H1 (cell line): Measurements from ENCODE around the gene VPS51.

Source experiments
- CHD2 ChIP-seq: IDR thresholded peaks from 2 replicates; pipeline ENCODE4 v1.6.1; 2012; ENCODE audit warnings: low read length, improper control_type of control experiment
- CTCF ChIP-seq, 3 experiments: IDR thresholded peaks; 1 replicate in 2 of 3; 2 replicates in 1 of 3; pipeline versions ENCODE4 v1.5.1 to v1.6.1; 2011; ENCODE audit warnings: low read length in 3 of 3, mild to moderate bottlenecking in 3 of 3, inconsistent platforms in 2 of 3, low read depth in 1 of 3, moderate library complexity in 1 of 3; ENCODE audit not compliant: insufficient read depth in 1 of 3; ENCODE audit errors: control extremely low read depth in 1 of 3
- SIN3A ChIP-seq, 2 experiments: IDR thresholded peaks in 1 of 2; conservative IDR thresholded peaks in 1 of 2; 2 replicates each; pipeline ENCODE4 v1.6.1; 2011 to 2012; ENCODE audit warnings: low read length in 2 of 2, improper control_type of control experiment in 1 of 2, low read depth in 1 of 2, mild to moderate bottlenecking in 1 of 2
- TCF12 ChIP-seq: IDR thresholded peaks from 2 replicates; pipeline ENCODE4 v1.6.1; 2011; ENCODE audit warnings: low read depth, mild to moderate bottlenecking, low read length
- ZNF274 ChIP-seq: IDR thresholded peaks from 2 replicates; pipeline ENCODE4 v1.7.0; 2012; ENCODE audit warnings: low read length, borderline replicate concordance; ENCODE audit errors: extremely low read depth

DNA sequence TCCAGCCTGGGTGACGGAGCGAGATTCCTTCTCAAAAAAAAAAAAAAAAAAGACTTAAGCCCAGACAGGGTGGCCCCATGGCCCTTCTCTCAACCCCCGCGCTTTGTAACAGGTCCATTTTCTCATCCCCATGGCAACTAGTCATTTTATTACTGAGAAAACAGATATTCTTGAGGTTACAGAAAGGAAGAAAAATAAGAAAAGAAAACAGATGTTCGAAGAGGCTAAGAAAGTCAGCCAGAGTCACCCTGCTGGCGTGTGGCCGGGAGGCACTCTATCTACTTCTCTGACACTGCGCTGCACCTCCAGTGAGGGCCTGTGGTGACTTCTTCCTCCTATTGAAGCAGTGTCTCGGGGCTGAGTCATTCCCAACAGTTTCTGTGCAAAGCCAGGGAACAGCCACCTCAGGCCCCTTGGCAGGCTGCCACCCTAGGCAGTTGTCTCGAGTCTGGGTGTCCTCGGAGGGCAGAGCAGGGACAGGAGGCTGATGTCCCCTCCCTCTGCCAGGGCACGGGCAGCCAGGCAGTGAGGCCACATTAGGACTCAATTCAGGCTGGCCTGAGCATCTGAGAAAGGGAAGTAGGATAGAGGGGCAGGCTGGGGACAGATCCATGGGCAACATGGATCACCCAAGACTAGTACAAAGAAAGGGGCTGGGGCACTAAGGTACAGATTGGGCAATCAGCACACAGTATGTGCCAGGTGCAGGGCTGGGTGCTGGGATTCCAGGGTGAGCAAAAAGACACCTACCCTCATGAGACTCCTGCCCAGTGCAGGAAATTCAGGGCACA lies 54.7 kb downstream of the VPS51 start:
- no peak for TF ChIP-seq CTCF (IDR thresholded peaks at IDR 0.05; ENCODE audit: control extremely low read depth in 1 of 3, insufficient read depth in 1 of 3, low read depth in 1 of 3, low read length in 3 of 3)
- no peak for TF ChIP-seq TCF12
- TF ChIP-seq CHD2 = no peak
- TF ChIP-seq SIN3A (conservative IDR thresholded peaks at IDR 0.05 in 1 of 2, IDR thresholded peaks at IDR 0.05 in 1 of 2; ENCODE audit: low read depth in 1 of 2, low read length in 2 of 2) = no peak
- TF ChIP-seq ZNF274 = no peak
